ENCODE data around the gene PLA2G6.
"Not testable (repeated sequence)": the region's sequence is repeated elsewhere in the genome, so short reads cannot be mapped to it uniquely, and the experiment has no call there.

PLA2G6 gene

GRCh38 chr22:38165922-38166593 lies 15.6 kb downstream of the PLA2G6 start:
- DNase-seq = no peak

GRCh38 chr22:38164551-38164918 lies 17.1 kb downstream of the PLA2G6 start:
- DNase-seq = no peak

GRCh38 chr22:38163844-38164550 lies 17.6 kb downstream of the PLA2G6 start:
- DNase-seq = peak; percentile 47

GRCh38 chr22:38162881-38163843 lies 18.5 kb downstream of the PLA2G6 start:
- no peak for DNase-seq

GRCh38 chr22:38155703-38156102 lies 25.9 kb downstream of the PLA2G6 start:
- DNase-seq = no peak

GRCh38 chr22:38154563-38154915 lies 27.1 kb downstream of the PLA2G6 start:
- not testable (repeated sequence) for DNase-seq

GRCh38 chr22:38153821-38154562 lies 27.6 kb downstream of the PLA2G6 start:
- DNase-seq = peak; percentile 39

GRCh38 chr22:38151126-38151500 lies 30.5 kb downstream of the PLA2G6 start:
- no peak for DNase-seq

- no peak for DNase-seq
Measured at GRCh38 chr22:38148245-38148644, 33.4 kb downstream of the PLA2G6 start.

GRCh38 chr22:38146166-38146565 lies 35.5 kb downstream of the PLA2G6 start:
- not testable (repeated sequence) for DNase-seq

GRCh38 chr22:38144025-38144405 lies 37.6 kb downstream of the PLA2G6 start:
- DNase-seq = peak; percentile 86

- no peak for DNase-seq
Measured at GRCh38 chr22:38142606-38143005, 39.0 kb downstream of the PLA2G6 start.

- peak; percentile 55 for DNase-seq
Measured at GRCh38 chr22:38141217-38141973, 40.2 kb downstream of the PLA2G6 start.

- DNase-seq = no peak
Measured at GRCh38 chr22:38139901-38140300, 41.7 kb downstream of the PLA2G6 start.

- no peak for DNase-seq
Measured at GRCh38 chr22:38138961-38139360, 42.7 kb downstream of the PLA2G6 start.

- no peak for DNase-seq
Measured at GRCh38 chr22:38137876-38138687, 43.5 kb downstream of the PLA2G6 start.

GRCh38 chr22:38136607-38137006 lies 45.0 kb downstream of the PLA2G6 start:
- peak; percentile 34 for DNase-seq

- DNase-seq = peak; percentile 86
Measured at GRCh38 chr22:38135133-38135706, 46.4 kb downstream of the PLA2G6 start.

- DNase-seq = no peak
Measured at GRCh38 chr22:38133331-38133730, 48.3 kb downstream of the PLA2G6 start.

- DNase-seq = no peak
Measured at GRCh38 chr22:38132794-38133193, 48.8 kb downstream of the PLA2G6 start.

- DNase-seq = no peak
Measured at GRCh38 chr22:38132136-38132535, 49.5 kb downstream of the PLA2G6 start.
